Dermis microvascular lymphatic vessel endothelial cell (primary cell): Measurements from ENCODE around the gene FMN1. TPM values are rescaled to one million over a fixed set of nuclear protein-coding genes. Genes with fewer than 3 reads are reported as not detected.
A peak's percentile ranks its signal among the peaks of the same experiment; 100 is the strongest.

Source experiments
- DNase-seq, 2 donors: peaks; one replicate each; pipeline versions ENCODE4 v3.0.0 to v3.0.0-alpha.2; 2010; ENCODE audit warnings: low read depth in 2 of 2
- total RNA-seq: library from RNA; depleted of rRNA; stranded (reverse); fragments of >200 nt; gene quantifications from 2 replicates; pipeline ENCODE4 v1.2.1, GENCODE V29; 2014

FMN1 gene
- total RNA-seq, 1 donor from 2014 or later = under 0.01 TPM

DNA sequence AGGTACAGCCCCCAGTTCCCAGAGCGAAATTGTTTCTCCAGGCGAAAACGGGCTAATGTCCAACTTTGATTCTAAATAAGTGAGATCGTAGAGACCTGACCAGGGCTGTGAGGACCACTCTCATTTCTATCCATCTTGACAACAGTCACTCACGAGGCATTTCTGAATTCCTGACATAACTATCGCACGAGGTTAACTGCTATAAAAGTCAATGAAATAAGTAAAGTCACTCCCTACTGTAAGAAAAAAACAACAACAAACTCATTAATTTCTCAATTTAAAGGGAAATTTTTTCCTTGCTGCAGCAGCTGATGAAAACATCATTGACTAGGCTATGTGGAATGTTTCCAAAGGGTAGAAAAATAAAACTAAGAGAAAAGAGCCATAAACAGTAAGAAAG lies 407.6 kb downstream of the FMN1 start:
- no peak for DNase-seq

DNA sequence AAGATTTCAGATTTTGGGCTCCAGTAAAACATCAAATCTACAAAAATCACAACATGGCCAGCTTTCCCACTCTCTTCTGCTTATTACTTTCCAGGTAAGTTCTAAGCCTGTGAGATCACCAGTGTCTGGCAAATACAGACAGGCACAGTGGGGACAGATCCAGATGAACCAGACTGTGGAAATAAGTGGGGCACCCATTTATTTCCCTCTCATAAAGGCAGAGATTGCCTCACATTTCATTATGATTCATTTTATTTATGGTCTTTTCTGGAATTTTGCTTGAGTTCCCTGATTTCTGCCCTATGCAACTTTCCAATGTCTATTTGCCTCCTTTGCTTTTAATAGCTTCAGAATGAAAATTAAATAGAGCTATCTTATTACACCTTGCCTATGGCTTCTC lies 409.9 kb downstream of the FMN1 start:
- no peak for DNase-seq

DNA sequence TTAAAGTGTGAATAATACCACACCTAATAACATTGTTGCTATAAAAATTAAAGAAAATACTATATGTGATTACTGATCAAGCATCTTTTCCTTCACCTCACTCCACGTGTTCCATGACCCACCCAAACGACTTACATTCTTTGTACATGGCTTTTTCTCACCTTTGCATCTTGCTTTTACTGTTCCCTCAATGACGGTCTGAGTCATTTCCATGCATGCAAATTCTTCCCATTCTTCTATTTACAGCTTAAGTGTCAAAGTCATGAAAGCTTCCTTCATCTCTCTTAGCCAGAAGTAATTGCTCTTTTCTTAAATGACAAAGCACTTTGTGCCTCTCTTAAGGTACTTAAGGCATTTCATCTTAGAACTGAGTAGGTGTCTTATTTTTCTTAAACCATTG lies 412.7 kb downstream of the FMN1 start:
- peak in 1 of 2 donors; percentile 62 for DNase-seq

- no peak for DNase-seq
Observed at GRCh38 chr15:32778391-32779176, 415.9 kb downstream of the FMN1 start.

DNA sequence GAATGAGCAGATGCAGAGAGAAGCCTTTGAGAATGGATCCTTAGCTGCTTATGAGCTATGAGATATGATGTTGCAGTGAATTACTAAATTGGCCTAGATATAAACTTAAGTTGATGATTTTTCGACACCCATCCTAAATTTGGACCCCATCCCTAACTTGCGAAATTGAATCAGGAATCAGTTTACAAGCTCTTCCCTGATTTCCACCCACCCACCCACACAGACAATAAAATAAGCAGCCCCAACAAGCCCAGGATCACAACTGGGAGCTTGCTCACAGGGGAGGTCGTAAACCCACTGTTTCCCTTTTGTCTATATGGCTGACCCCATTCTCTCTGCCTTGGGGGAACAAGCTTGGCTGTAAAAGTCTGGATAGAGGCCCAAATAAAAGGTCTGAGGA lies 419.4 kb downstream of the FMN1 start:
- DNase-seq = no peak

DNA sequence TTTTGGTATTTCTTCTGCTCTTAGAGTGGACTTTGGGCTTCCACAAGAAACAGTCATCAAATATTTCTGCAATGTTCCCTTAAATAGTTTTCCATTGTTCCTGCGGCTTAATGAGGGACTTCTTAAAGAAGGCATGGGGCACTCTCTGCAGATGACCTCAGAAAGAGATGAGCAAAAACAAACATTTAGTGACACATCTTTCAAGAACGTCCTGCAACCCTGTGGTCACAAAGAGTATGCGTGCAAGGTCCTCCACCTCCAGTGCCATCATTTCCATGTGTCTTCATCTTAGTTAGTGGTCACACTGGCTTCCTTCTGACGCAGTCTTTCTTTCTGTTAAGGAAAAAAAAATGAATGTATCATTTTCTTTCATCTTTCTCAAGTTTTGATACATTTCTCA lies 420.5 kb downstream of the FMN1 start:
- DNase-seq = peak in 1 of 2 donors; percentile 14

DNA sequence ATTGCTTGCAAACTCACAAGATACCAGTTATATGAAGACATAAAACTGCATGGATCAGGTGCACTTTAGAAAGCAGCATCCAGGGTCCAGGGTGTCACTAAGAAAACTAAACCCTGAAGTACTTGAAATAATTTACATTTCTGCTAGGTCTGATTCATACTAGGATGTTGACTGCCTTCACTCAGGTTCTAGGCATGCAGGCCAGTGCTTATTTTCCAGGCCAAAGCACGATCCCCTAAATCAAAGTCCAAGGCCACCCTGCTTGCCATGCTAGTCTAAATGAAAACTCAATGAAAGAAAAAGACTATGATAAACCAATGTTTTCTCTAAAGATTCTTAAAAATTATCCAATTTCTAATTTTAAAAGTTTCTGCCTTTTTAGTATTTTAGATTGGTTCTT lies 427.3 kb downstream of the FMN1 start:
- no peak for DNase-seq

- no peak for DNase-seq
Observed at GRCh38 chr15:32766101-32766500, 428.4 kb downstream of the FMN1 start.

- no peak for DNase-seq
Observed at GRCh38 chr15:32765236-32765635, 429.3 kb downstream of the FMN1 start.

- no peak for DNase-seq
Observed at GRCh38 chr15:32763295-32763694, 431.2 kb downstream of the FMN1 start.

DNA sequence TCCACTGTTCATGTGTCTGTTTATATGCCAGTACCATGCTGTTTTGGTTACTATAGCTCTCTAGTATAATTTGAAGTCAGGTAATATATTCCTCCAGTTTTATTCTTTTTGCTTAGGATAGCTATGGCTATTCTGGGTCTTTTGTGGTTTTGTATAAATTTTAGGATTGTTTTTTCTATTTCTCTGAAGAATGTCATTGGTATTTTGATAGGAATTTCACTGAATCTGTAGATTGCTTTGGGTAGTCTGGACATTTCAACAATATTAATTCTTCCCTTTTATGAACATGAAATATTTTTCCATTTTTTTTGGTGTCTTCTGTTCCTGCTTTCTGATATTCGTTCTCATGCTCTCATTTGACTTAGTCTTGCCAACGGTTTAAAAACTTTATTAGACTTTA lies 437.1 kb downstream of the FMN1 start:
- DNase-seq = no peak

DNA sequence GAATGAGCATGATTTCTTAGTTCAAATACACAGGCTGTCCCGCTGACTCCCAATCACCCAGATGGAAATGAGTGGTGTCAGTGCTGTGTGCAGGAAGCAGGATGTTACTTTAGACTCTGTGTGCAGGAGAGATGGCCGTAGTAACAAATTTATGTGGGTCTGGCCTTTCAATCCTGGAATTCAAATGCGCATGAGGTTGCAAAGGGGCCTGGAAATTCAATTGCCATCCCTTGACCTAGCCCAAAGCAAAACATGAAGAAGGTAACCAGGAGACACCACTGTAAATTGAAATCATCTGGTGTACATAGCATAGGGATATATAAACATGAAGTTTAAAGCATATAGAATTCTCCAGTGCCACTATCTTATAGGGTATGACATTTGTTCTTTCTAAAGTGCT lies 443.5 kb downstream of the FMN1 start:
- DNase-seq = no peak

DNA sequence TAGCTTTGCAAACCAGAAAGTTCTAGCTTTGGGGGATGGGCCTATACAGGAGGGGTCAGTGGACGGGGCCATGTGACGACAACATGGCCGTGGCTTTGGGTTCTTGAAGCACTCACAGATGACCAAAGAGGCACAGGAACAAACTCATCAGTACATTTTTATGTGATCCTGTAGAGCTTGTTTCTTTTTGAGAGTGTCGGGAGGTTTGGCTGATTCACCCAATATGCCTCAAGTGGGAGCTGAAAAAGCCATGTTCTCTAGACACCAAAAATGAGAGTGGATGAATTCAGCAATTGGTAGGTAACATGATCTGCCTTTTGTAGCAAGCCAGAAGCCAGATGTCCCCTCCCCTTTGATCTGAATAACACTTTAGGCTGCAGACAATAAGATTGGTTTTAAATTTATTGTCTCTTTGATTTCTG lies 446.6 kb downstream of the FMN1 start:
- DNase-seq = no peak

DNA sequence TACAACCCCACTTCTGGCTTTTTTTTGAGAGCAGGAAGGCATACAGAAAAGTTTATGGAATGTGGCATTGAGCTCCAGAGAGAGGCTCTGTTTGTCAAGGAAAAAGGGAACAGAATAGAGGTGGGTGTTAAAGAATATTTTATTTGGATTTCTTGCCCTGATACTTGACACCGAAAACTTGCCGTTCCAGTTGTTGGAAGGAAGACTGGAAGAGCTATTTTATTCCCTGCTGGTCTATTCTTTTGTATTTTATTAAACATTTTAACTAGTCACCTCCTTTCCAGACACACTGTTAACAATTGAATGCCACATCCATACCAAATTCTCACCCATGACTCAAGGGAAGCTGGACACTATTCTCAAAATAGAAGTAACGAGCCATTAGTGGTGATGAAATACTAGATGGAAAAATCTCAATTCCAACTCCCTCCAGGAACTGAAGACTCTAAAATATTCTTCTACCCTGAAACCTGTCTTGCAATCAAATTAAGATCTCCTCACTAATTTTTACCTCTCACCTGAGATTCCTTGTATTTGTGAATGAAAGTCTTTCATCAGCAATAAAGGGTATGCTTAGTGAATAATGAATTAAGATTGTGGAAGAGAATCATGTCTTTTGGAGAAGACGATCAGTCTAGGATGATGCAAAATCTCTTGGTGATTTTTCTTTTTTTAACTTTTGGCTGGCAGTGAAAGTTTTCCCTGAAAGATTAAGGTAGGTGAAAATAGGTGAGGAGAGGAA lies 448.2 kb downstream of the FMN1 start:
- DNase-seq = no peak

- peak in 1 of 2 donors; percentile 17 for DNase-seq
Observed at GRCh38 chr15:32743411-32744140, 450.9 kb downstream of the FMN1 start.

DNA sequence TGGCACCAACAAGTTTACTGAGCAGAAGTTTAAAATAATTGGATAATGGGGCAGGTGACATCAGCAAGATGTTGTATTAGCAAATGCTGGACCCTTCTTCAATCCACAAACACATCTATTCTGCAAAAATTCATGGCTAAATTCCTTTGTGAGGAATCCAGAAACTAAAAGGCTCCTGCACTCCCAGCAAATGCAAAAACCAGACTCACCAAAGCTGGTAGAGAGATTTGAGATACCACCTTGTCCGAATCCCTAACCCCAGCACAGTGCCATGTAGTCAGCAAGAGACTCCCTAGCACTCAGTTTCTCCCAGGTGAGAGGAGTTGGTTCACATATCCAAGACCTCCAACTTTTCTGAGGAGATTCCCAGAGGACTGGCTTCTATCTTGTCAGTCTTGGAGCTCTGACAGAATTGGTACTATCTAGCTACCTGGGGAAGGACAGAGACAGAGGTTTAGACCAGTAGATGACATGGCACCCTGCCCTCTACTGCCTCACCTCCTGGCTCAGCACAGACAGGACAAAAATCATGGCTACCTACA lies 454.9 kb downstream of the FMN1 start:
- no peak for DNase-seq

DNA sequence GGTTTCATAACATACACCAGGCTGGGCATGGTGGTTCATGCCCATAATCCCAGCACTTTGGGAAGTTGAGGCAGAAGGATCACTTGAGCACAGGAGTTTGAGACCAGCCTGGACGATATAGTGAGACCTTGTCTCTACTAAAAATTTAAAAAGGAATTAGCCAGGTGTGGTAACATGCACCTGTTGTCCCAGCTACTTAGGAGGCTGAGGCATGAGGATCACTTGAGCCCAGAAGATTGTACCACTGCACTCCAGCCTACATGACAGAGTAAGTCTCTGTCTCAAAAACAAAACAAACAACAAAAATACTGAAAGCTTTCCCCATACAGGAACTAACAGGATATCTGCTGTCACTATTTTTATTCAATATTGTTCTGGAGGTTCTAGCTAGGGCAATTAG lies 455.8 kb downstream of the FMN1 start:
- no peak for DNase-seq

DNA sequence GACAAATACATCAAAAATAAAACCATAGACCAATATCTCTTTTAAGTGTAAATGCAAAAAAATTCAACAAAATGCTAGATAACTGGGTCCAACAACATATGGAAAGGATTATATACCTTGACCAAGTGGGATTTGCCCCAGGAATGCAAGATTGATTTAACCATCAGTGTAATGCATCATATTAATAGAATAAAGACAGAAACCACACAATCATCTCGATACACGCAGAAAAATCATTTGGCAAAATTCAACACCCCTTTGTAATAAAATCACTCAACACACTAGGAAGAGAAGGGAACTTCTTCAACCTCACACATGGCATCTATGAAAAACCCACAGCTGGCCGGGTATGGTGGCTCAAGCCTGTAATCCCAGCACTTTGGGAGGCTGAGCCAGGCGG lies 457.2 kb downstream of the FMN1 start:
- DNase-seq = no peak

DNA sequence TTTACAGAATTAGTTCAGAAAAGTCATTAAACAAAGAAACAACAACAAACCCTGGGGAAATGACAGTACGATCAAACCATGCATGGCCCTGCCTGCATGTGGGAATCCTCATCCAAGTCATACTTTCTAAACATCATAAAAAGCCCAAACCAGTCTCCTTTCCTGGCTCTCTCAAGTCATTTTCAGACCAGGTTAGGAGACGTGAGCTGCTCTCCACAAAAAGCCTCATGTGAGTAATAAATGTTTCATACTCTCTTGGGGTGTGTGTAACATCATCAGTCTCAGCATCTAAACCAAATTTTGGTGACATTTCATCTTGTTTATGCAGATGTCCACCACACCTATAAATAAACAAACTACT lies 457.8 kb downstream of the FMN1 start:
- DNase-seq = no peak

DNA sequence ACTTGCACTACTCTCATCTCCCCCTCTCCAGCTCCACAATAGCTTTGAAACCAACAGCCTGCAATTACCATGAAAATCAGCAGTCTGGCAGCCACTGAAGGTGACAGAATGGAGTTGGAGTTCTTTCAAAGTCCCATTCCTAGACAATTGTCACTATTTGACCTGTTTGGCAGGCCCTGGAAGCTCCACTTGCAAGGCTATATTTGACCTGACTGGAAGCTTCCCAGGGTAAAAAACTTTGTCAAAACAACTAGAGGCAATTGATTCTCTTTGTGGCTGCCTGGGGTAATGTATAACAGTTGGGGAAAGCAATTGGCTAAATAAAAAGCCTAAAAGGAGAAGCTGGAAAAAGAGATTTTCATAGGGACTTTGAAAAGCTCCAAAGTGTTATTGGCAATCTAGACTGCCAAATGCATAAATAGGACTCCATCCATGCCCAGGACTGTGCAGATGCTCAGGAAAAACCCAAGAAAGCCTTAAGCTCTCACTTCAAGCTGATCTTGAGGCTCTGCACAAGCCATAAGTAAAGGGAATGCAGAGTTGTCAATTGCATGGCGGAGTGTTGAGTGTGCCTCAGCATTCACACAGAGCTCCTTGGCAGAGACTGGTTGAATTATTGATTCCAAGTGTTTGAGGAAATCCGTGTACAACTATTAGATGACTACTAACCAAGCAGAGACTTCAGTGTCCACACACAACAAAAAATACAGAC lies 458.4 kb downstream of the FMN1 start:
- no peak for DNase-seq

- no peak for DNase-seq
Observed at GRCh38 chr15:32733281-32733680, 461.2 kb downstream of the FMN1 start.
